Neural cell (in vitro differentiated cells): ENCODE results near the gene M1AP. TPM values are rescaled to one million over a fixed set of nuclear protein-coding genes. Genes with fewer than 3 reads are reported as not detected.

ENCODE experiments used
- H2AFZ ChIP-seq: fragments of 200-600, 300-800 bp; sonication (generic), shearing (Covaris generic); 2 replicates; pipeline ENCODE4 v1.6.0; 2014; ENCODE audit warnings: low read depth, mild to moderate bottlenecking, antibody characterized with exemption, low read length, moderate library complexity
- H3F3A ChIP-seq: fragments of 200-600 bp; shearing (Covaris generic); 2 replicates; pipeline ENCODE4 v1.6.1; 2016; ENCODE audit warnings: mild to moderate bottlenecking, moderate library complexity, mixed read lengths, antibody characterized with exemption, low read length; ENCODE audit not compliant: insufficient read depth, poor library complexity, severe bottlenecking
- H3K27ac ChIP-seq: fragments of 200-600, 300-800 bp; sonication (generic), shearing (Covaris generic); 2 replicates; pipeline ENCODE4 v1.5.1; 2014; ENCODE audit warnings: mild to moderate bottlenecking, low read length, moderate library complexity
- H3K27me3 ChIP-seq: fragments of 300-800, 200-600 bp; sonication (generic), shearing (Covaris generic); 2 replicates; pipeline ENCODE4 v1.6.0; 2014; ENCODE audit warnings: mild to moderate bottlenecking, low read depth, low read length, moderate library complexity; ENCODE audit not compliant: insufficient read depth
- H3K36me3 ChIP-seq: fragments of 300-800, 200-600 bp; sonication (generic), shearing (Covaris generic); 2 replicates; pipeline ENCODE4 v1.5.1; 2014; ENCODE audit warnings: mild to moderate bottlenecking, antibody characterized with exemption, low read length, moderate library complexity; ENCODE audit not compliant: insufficient read depth
- H3K4me2 ChIP-seq: fragments of 300-800, 200-600 bp; sonication (generic), shearing (Covaris generic); 2 replicates; pipeline ENCODE4 v1.6.0; 2014; ENCODE audit warnings: mild to moderate bottlenecking, low read length
- H3K4me3 ChIP-seq: fragments of 300-800, 200-600 bp; sonication (generic), shearing (Covaris generic); 2 replicates; pipeline ENCODE4 v1.5.1; 2014; ENCODE audit warnings: mild to moderate bottlenecking, low read length, moderate library complexity
- H3K79me2 ChIP-seq: fragments of 200-600 bp; shearing (Covaris generic); replicated peaks from 2 replicates; pipeline ENCODE4 v1.6.0; 2014; ENCODE audit warnings: mild to moderate bottlenecking, low read length, moderate library complexity; ENCODE audit not compliant: insufficient read depth
- H3K9ac ChIP-seq: fragments of 300-800, 200-600 bp; sonication (generic), shearing (Covaris generic); 2 replicates; pipeline ENCODE4 v1.6.1; 2016; ENCODE audit warnings: mild to moderate bottlenecking, low read length, mixed read lengths
- H3K9me2 ChIP-seq: fragments of 200-600 bp; shearing (Covaris generic); 2 replicates; pipeline ENCODE4 v1.6.1; 2016; ENCODE audit warnings: mild to moderate bottlenecking, low read length, mixed read lengths; ENCODE audit not compliant: insufficient read depth
- H3K9me3 ChIP-seq: fragments of 200-600, 300-800 bp; sonication (generic), shearing (Covaris generic); 2 replicates; pipeline ENCODE4 v1.6.1; 2016; ENCODE audit warnings: mild to moderate bottlenecking, mixed run types, low read length, moderate library complexity, mixed read lengths
- H4K20me1 ChIP-seq: fragments of 200-600 bp; shearing (Covaris generic); 2 replicates; pipeline ENCODE4 v1.6.1; 2016; ENCODE audit warnings: mild to moderate bottlenecking, mixed run types; ENCODE audit not compliant: insufficient read depth
- CTCF ChIP-seq: fragments of 450-650 bp; IDR thresholded peaks from 2 replicates; pipeline ENCODE4 v1.5.1; 2014; ENCODE audit warnings: antibody characterized with exemption, mild to moderate bottlenecking, moderate library complexity; ENCODE audit not compliant: poor library complexity, severe bottlenecking
- EP300 ChIP-seq: fragments of 450-650 bp; conservative IDR thresholded peaks from 2 replicates; pipeline ENCODE4 v1.6.1; 2014; ENCODE audit warnings: antibody characterized with exemption, mild to moderate bottlenecking, moderate library complexity; ENCODE audit not compliant: poor library complexity, severe bottlenecking
- EZH2 ChIP-seq: fragments of 200-600, 300-800 bp; shearing (Covaris generic), sonication (generic); IDR thresholded peaks from 2 replicates; pipeline ENCODE4 v1.6.1; 2014; ENCODE audit warnings: antibody characterized with exemption, low read length, borderline replicate concordance, mild to moderate bottlenecking; ENCODE audit not compliant: insufficient read depth, poor library complexity, severe bottlenecking
- MXI1 ChIP-seq: fragments of 450-650 bp; conservative IDR thresholded peaks from 2 replicates; pipeline ENCODE4 v1.6.1; 2014; ENCODE audit warnings: antibody characterized with exemption, mild to moderate bottlenecking; ENCODE audit not compliant: poor library complexity, severe bottlenecking
- POLR2AphosphoS5 ChIP-seq: IDR thresholded peaks from 2 replicates; pipeline ENCODE4 v1.6.1; 2012
- RAD21 ChIP-seq: fragments of 450-650 bp; conservative IDR thresholded peaks from 2 replicates; pipeline ENCODE4 v1.6.1; 2014; ENCODE audit warnings: antibody characterized with exemption, mild to moderate bottlenecking, moderate library complexity
- REST ChIP-seq: IDR thresholded peaks from 2 replicates; pipeline ENCODE4 v1.6.1; 2012; ENCODE audit warnings: borderline replicate concordance
- SMC3 ChIP-seq: fragments of 450-650 bp; conservative IDR thresholded peaks from 2 replicates; pipeline ENCODE4 v1.6.1; 2014; ENCODE audit warnings: antibody characterized with exemption, mild to moderate bottlenecking, moderate library complexity; ENCODE audit not compliant: poor library complexity
- TAF1 ChIP-seq: IDR thresholded peaks from 2 replicates; pipeline ENCODE4 v1.6.1; 2012; ENCODE audit warnings: low read depth
- polyA plus RNA-seq: library from polyadenylated mRNA; depleted of rRNA; stranded (reverse); fragments of >200 nt; gene quantifications from 2 replicates; pipeline ENCODE4 v1.2.3, GENCODE V29; 2014

The M1AP gene
- polyA plus RNA-seq, 1 donor from 2014 or later: not detected

- Histone ChIP-seq H4K20me1 (no peaks in the 10 kb centered on the region), H3K9me2 (no peaks in the 10 kb centered on the region), H3K9ac (no peak overlapping the region), H3K9me3 (no peaks in the 10 kb centered on the region), H3K79me2 (no peaks in the 10 kb centered on the region), H3K4me3 (no peak overlapping the region), H2AFZ (no peak overlapping the region), H3K36me3 (no peaks in the 10 kb centered on the region), H3F3A (no peaks in the 10 kb centered on the region), H3K27me3 (no peaks in the 10 kb centered on the region), H3K27ac (no peak overlapping the region), H3K4me2 (no peak overlapping the region)
- TF ChIP-seq MXI1: no peak
- no peak for TF ChIP-seq EP300
- TF ChIP-seq RAD21: no peak
- TF ChIP-seq POLR2AphosphoS5: no peak
- TF ChIP-seq EZH2: no peak
- no peak for TF ChIP-seq SMC3
- no peak for TF ChIP-seq REST
- no peak for TF ChIP-seq TAF1
- no peak for TF ChIP-seq CTCF
Measured at GRCh38 chr2:74628538-74629105, 19.5 kb downstream of the M1AP start.

- H3K9me3 ChIP-seq: no peaks in the 10 kb centered on the region
- H3K9me2 ChIP-seq: no peaks in the 10 kb centered on the region
- no peaks in the 10 kb centered on the region for H3F3A ChIP-seq
- H2AFZ ChIP-seq: no peak overlapping the region
- TF ChIP-seq RAD21: no peak
- no peak for TF ChIP-seq TAF1
- TF ChIP-seq EZH2: no peak
- no peak for TF ChIP-seq SMC3
- no peak for TF ChIP-seq POLR2AphosphoS5
- TF ChIP-seq MXI1: no peak
- TF ChIP-seq REST: no peak
- TF ChIP-seq EP300: no peak
- no peak for TF ChIP-seq CTCF
- H3K79me2 ChIP-seq: no peaks in the 10 kb centered on the region
- no peaks in the 10 kb centered on the region for H3K36me3 ChIP-seq
- H3K27ac ChIP-seq: no peak overlapping the region
- no peak overlapping the region for H3K4me3 ChIP-seq
- H4K20me1 ChIP-seq: no peaks in the 10 kb centered on the region
- no peak overlapping the region for H3K4me2 ChIP-seq
- H3K27me3 ChIP-seq: no peaks in the 10 kb centered on the region
- H3K9ac ChIP-seq: no peak overlapping the region
Measured at GRCh38 chr2:74625658-74626425, 22.3 kb downstream of the M1AP start.
